Neural progenitor cell (in vitro differentiated cells): ENCODE data around the gene GXYLT2.
"Not testable (repeated sequence)": the region's sequence is repeated elsewhere in the genome, so short reads cannot be mapped to it uniquely, and the experiment has no call there.

Experiments
- CTCF ChIP-seq: fragments of 200-600 bp; sonication (generic); IDR thresholded peaks from 2 replicates; pipeline ENCODE4 v1.5.1; 2017; ENCODE audit warnings: antibody characterized with exemption, mild to moderate bottlenecking
- EZH2phosphoT487 ChIP-seq: fragments of 200-600 bp; sonication (generic); IDR thresholded peaks from 2 replicates; pipeline ENCODE4 v1.6.1; 2017; ENCODE audit warnings: antibody characterized with exemption

- not testable (repeated sequence) for TF ChIP-seq EZH2phosphoT487, CTCF
These were observed 115.2 kb downstream of the GXYLT2 start for GRCh38 chr3:73003050-73003449.
